ENCODE measurements around the gene TTC23. TPM values are rescaled to one million over a fixed set of nuclear protein-coding genes. Genes with fewer than 3 reads are reported as not detected.

Gene TTC23
- total RNA-seq, 8 experiments from 2014 or later, result 9.5 to 46.0 (median 20.8) TPM

DNA sequence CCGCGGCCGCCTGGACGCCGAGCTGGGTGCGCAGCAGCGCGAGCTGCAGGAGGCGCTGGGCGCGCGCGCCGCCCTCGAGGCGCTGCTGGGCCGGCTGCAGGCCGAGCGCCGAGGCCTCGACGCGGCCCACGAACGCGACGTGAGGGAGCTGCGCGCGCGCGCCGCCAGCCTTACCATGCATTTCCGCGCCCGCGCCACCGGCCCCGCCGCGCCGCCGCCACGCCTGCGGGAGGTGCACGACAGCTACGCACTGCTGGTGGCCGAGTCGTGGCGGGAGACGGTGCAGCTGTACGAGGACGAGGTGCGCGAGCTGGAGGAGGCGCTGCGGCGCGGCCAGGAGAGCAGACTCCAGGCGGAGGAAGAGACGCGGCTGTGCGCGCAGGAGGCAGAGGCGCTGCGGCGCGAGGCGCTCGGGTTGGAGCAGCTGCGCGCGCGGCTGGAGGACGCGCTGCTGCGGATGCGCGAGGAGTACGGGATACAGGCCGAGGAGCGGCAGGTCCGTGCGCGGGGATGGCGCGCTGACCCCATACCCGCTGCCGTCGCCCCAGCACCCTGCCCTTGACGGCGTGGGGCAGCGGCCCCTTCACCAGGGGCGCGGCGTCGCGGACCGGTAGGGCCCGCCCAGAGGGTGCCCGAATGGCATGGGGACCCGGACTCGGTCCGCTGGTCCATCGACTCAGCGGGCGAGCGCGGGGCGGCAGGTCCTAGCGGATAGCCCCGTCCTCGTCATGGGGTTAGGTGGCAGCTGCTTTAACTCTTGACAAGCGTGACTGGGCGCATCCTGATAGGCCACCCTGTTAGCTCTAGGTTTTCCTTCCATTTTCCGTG is 143.7 kb downstream of the TTC23 start:
- in situ Hi-C loops (cut with MboI; ENCODE audit: low pct_unique_long_range_greater_than_20kb in 2 of 9, low sequenced_read_pairs in 9 of 9, unreplicated experiment in 9 of 9), result loop anchor here in 3 of 9 experiments (10.0 to 25.0 kb wide), 2 partner anchors 109 to 607 kb away; no protein-coding TSS in a partner anchor
- Histone ChIP-seq H3K4me1 (replicated peaks in 1 of 2) (peaks cover 1 to 13% of the 10 kb centered on the region in 2 donors), H3K4me3 (peak overlapping the region; percentile 39 to 53 (median 46)), H3K27ac (peak overlapping the region; percentile 32 to 38)
- 0 to 57% (median 6%) methylated on average over 1 to 16 of the region's 116 CpGs; no CpG with 5 or more reads in 3 of the 10 experiments for WGBS, 10 experiments
- ATAC-seq (replicated peaks in 6 of 8), result peak; percentile 47 to 67 (median 59)

- peak; percentile 72 to 85 (median 82) for ATAC-seq (replicated peaks in 6 of 8)
- peak within 1 kb of the TSS; percentile 39 to 53 (median 46) for H3K4me3 ChIP-seq
- H3K27ac ChIP-seq, result peak within 1 kb of the TSS; percentile 32 to 38
- in situ Hi-C loops (cut with MboI; ENCODE audit: low pct_unique_long_range_greater_than_20kb in 2 of 9, low sequenced_read_pairs in 9 of 9, unreplicated experiment in 9 of 9), result loop anchor here in 3 of 9 experiments (10.0 to 25.0 kb wide), 2 partner anchors 110 to 607 kb away; no protein-coding TSS in a partner anchor
- H3K4me1 ChIP-seq (replicated peaks in 1 of 2), result peaks cover 0 to 7% of the 10 kb centered on the region in 2 donors
- 0 to 1% methylated on average over 2 to 15 of the region's 91 CpGs; no CpG with 5 or more reads in 8 of the 10 experiments for WGBS, 10 experiments
Observed at GRCh38 chr15:99104788-99105513, 144.4 kb downstream of the TTC23 start, which contains the start of gene SYNM. TSS of gene SYNM (plus strand) at chr15:99105080. CDS start at chr15:99105200, 120 bp downstream.

GRCh38 chr15:99103279-99103678 is 146.1 kb downstream of the TTC23 start:
- Histone ChIP-seq H3K4me1 (replicated peaks in 1 of 2) (peaks cover 0 to 7% of the 10 kb centered on the region in 2 donors), H3K4me3 (no peak overlapping the region), H3K27ac (no peak overlapping the region)
- ATAC-seq (replicated peaks in 6 of 8), result no peak
- in situ Hi-C loops (cut with MboI; ENCODE audit: low pct_unique_long_range_greater_than_20kb in 2 of 9, low sequenced_read_pairs in 9 of 9, unreplicated experiment in 9 of 9), result loop anchor here in 3 of 9 experiments (10.0 to 25.0 kb wide), 2 partner anchors 112 to 609 kb away; no protein-coding TSS in a partner anchor
- WGBS, 10 experiments, result 60 to 94% (median 85%) methylated on average over 1 to 2 of the region's 2 CpGs; no CpG with 5 or more reads in 6 of the 10 experiments

DNA sequence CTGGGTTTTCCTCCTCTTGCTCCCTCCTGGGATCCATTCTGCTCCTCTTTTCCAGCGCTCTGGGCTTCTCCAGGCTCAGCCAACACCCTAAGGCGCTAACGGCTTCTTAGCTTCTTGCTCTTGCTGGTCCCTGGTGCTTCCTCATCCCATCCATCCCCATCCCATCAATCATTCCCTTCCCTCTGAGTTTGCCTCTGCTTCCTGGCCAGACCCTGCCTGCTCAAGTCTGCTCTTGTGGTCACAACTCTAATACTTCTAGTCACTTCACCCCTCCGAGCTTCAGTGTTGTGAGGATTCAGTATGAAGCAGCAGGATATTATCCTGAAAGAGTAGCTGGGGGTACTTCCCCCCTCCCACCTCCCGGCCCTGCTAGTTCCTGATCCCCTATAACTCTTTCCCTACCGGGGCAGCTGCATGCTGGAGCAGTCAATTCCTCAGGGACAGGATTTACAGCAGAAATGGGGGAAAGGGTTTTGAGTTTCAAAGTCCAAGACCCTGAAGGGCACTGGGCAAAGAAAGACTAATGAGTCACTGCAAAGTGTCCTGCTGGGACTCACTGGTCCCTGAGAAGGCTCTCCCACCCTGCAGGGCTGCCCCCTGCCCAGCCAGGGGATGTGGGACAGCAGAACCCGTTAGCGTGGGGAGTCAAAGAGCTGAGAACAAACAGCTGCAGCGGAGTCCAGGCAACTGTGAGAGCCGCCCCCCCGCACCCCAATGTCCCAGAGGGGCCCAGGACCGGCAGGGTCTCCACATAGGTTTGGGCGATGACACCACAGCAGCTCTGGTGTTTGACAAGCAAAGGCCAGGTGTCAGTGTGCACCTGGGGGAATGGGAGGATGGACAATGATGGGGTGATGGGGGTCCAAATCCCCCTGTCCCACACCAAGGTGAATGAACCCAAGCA is 146.8 kb downstream of the TTC23 start:
- Histone ChIP-seq H3K27ac (no peak overlapping the region), H3K4me1 (replicated peaks in 1 of 2) (peaks cover 0 to 7% of the 10 kb centered on the region in 2 donors), H3K4me3 (no peak overlapping the region)
- ATAC-seq (replicated peaks in 6 of 8), result no peak
- WGBS, 10 experiments, result 17 to 94% (median 51%) methylated on average over 1 to 8 of the region's 13 CpGs; no CpG with 5 or more reads in 4 of the 10 experiments
- in situ Hi-C loops (cut with MboI; ENCODE audit: low pct_unique_long_range_greater_than_20kb in 2 of 9, low sequenced_read_pairs in 9 of 9, unreplicated experiment in 9 of 9), result loop anchor here in 3 of 9 experiments (10.0 to 25.0 kb wide), 2 partner anchors 112 to 610 kb away; no protein-coding TSS in a partner anchor

DNA sequence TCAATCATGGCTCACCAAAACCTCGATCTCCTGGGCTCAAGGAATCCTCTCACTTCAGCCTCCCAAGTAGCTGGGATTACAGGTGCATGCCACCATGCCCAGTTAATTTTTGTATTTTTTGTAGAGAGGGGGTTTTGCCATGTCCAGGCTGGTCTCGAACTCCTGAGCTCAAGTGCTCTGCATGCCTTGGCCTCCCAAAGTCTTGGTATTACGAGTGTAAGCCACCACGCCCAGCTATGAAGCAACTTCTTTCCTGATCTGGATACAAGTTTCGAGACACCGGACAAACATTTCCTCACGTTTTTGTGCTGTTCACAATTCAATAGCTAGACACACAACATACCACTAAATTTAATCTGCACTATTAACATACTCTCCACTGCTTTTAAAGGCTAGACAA is 147.9 kb downstream of the TTC23 start:
- WGBS, 10 experiments, result 45 to 100% (median 80%) methylated on average over 1 to 7 of the region's 7 CpGs; no CpG with 5 or more reads in 3 of the 10 experiments
- Histone ChIP-seq H3K4me3 (no peak overlapping the region), H3K4me1 (replicated peaks in 1 of 2) (peaks cover 0 to 3% of the 10 kb centered on the region in 2 donors), H3K27ac (no peak overlapping the region)
- ATAC-seq (replicated peaks in 6 of 8), result no peak
- in situ Hi-C loops (cut with MboI; ENCODE audit: low pct_unique_long_range_greater_than_20kb in 2 of 9, low sequenced_read_pairs in 9 of 9, unreplicated experiment in 9 of 9), result loop anchor here in 3 of 9 experiments (10.0 to 25.0 kb wide), 2 partner anchors 113 to 611 kb away; no protein-coding TSS in a partner anchor

DNA sequence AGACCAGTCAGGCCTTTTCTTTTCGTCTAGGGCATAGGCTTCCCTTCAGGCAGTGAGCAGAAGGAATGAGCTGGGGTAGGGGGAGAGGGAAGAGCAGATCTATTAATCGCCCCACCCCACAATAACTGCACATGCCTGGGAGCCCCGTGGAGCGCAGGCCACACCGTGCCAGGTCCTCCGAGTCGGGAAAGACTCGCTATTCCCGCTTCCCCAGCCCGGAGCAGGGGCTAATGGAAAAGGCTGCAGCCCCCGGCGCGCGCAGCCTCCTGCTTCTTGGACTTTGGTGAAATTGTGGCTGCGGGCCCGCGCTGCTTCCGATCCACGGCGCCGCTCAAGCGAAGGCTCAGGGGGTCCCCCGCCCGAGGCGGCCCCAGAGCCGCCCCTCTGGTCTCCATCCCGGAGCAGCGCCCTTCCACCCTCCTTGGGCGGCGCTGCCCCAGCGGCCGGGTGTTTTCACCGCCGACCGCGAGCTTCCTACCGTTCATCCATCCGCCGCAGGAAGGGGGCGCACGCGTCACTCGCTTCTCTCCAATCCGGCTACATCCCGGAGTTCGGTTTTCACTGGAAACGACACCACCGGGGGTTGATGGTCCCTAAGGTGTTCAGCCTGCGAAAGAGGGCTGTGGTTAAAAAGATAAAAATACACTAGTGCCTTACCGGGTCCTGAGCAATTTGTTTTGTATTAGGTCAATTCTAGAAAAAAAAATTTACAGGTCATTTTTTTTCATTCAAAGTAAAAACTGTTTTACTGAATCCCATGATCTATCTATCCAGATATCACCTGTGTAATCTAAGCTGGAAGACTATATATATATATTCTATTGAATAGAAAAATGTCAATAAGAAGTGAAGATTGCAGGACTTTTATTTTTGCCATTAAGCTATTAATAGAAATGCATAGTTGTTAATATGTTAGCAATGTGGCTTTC is 148.9 kb downstream of the TTC23 start:
- in situ Hi-C loops (cut with MboI; ENCODE audit: low pct_unique_long_range_greater_than_20kb in 2 of 9, low sequenced_read_pairs in 9 of 9, unreplicated experiment in 9 of 9), result loop anchor here in 3 of 9 experiments (10.0 to 25.0 kb wide), 2 partner anchors 114 to 612 kb away; no protein-coding TSS in a partner anchor
- Histone ChIP-seq H3K4me3 (peak overlapping the region; percentile 32 to 37 (median 34)), H3K4me1 (replicated peaks in 1 of 2) (peaks cover 0 to 3% of the 10 kb centered on the region in 2 donors), H3K27ac (no peak overlapping the region)
- 0 to 28% (median 7%) methylated on average over 2 to 12 of the region's 50 CpGs; no CpG with 5 or more reads in 2 of the 10 experiments for WGBS, 10 experiments
- ATAC-seq (replicated peaks in 6 of 8), result peak; percentile 38 to 62 (median 48)

GRCh38 chr15:99099661-99100060 is 149.7 kb downstream of the TTC23 start:
- WGBS, 10 experiments, result 53 to 100% (median 85%) methylated on average over 1 to 4 of the region's 7 CpGs; no CpG with 5 or more reads in 6 of the 10 experiments
- Histone ChIP-seq H3K4me3 (no peak overlapping the region), H3K4me1 (replicated peaks in 1 of 2) (peaks cover 0 to 3% of the 10 kb centered on the region in 2 donors), H3K27ac (no peak overlapping the region)
- ATAC-seq (replicated peaks in 6 of 8), result no peak
- in situ Hi-C loops (cut with MboI; ENCODE audit: low pct_unique_long_range_greater_than_20kb in 2 of 9, low sequenced_read_pairs in 9 of 9, unreplicated experiment in 9 of 9), result loop anchor here in 4 of 9 experiments (10.0 to 25.0 kb wide), 4 partner anchors 113 to 662 kb away; no protein-coding TSS in a partner anchor

GRCh38 chr15:99098991-99099390 is 150.4 kb downstream of the TTC23 start:
- no peak for ATAC-seq (replicated peaks in 6 of 8)
- no peak overlapping the region for H3K27ac ChIP-seq
- 42 to 84% (median 63%) methylated on average over 1 to 3 of the region's 6 CpGs; no CpG with 5 or more reads in 6 of the 10 experiments for WGBS, 10 experiments
- H3K4me3 ChIP-seq, result no peak overlapping the region
- peaks cover 0 to 3% of the 10 kb centered on the region in 2 donors for H3K4me1 ChIP-seq (replicated peaks in 1 of 2)
- in situ Hi-C loops (cut with MboI; ENCODE audit: low pct_unique_long_range_greater_than_20kb in 2 of 9, low sequenced_read_pairs in 9 of 9, unreplicated experiment in 9 of 9), result loop anchor here in 3 of 9 experiments (25.0 kb wide), 2 partner anchors 113 to 662 kb away; no protein-coding TSS in a partner anchor

DNA sequence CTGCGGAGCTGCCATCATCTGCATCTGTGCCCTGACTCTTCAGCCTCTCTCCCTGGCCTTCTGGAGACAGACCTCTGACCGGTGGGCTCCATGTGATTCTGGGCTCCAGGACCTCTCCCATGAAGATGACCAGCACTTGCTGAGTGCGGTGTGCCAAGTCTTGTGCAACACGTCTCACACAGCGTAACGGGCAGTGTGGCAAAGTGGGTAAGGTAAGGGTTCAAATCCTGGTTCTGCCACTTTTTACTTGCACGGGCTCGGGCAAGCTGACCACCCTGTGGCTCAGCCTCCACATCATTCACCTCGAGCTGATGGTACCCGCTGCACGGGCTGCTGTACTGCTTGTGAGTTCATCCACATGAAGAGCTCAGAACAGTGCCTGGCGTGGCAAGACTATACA is 151.0 kb downstream of the TTC23 start:
- in situ Hi-C loops (cut with MboI; ENCODE audit: low pct_unique_long_range_greater_than_20kb in 2 of 9, low sequenced_read_pairs in 9 of 9, unreplicated experiment in 9 of 9), result loop anchor here in 3 of 9 experiments (25.0 kb wide), 2 partner anchors 114 to 661 kb away; no protein-coding TSS in a partner anchor

GRCh38 chr15:99097441-99098410 is 151.7 kb downstream of the TTC23 start:
- Histone ChIP-seq H3K4me3 (no peak overlapping the region), H3K4me1 (replicated peaks in 1 of 2) (peaks cover 0 to 3% of the 10 kb centered on the region in 2 donors), H3K27ac (no peak overlapping the region)
- 22 to 100% (median 82%) methylated on average over 1 to 9 of the region's 14 CpGs; no CpG with 5 or more reads in 1 of the 10 experiments for WGBS, 10 experiments
- in situ Hi-C loops (cut with MboI; ENCODE audit: low pct_unique_long_range_greater_than_20kb in 2 of 9, low sequenced_read_pairs in 9 of 9, unreplicated experiment in 9 of 9), result loop anchor here in 3 of 9 experiments (25.0 kb wide), 2 partner anchors 115 to 660 kb away; no protein-coding TSS in a partner anchor
- ATAC-seq (replicated peaks in 6 of 8), result no peak

More for the DNA sequence above, 151.0 kb downstream of the TTC23 start:
- 70 to 95% methylated on average over 2 to 4 of the region's 12 CpGs; no CpG with 5 or more reads in 8 of the 10 experiments for WGBS, 10 experiments
- Histone ChIP-seq H3K4me3 (no peak overlapping the region), H3K4me1 (replicated peaks in 1 of 2) (peaks cover 0 to 3% of the 10 kb centered on the region in 2 donors), H3K27ac (no peak overlapping the region)
- ATAC-seq (replicated peaks in 6 of 8), result no peak
